Measurements from ENCODE around the gene NEUROG2.
"Not testable (repeated sequence)": the region's sequence is repeated elsewhere in the genome, so short reads cannot be mapped to it uniquely, and the experiment has no call there.

The NEUROG2 gene

DNA sequence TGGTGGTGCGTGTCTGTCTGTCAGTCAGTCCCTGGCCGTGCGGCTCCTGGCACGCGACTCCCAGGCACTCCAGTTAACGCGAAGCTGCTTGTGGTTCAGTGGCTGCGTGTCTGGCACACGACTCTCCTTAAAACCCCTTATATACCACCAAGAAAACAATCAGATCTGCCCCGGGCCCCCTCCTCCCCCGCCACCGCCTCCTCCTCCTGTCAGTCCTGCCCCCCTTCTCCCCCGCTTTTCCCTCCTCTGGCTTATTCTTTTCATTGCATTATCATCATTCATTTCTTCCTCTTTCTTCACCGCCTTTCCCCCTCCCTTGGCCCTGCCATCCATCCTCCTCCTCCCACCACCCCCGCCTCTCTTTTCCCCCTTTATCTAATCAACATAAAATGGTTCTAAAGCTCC lies at the start of gene NEUROG2:
Gene NEUROG2, minus strand, starts transcription at position 115 of the 405 bp plus-strand sequence. CDS start 705 bp downstream, outside the sequence.
- no peak for FAIRE-seq

DNA sequence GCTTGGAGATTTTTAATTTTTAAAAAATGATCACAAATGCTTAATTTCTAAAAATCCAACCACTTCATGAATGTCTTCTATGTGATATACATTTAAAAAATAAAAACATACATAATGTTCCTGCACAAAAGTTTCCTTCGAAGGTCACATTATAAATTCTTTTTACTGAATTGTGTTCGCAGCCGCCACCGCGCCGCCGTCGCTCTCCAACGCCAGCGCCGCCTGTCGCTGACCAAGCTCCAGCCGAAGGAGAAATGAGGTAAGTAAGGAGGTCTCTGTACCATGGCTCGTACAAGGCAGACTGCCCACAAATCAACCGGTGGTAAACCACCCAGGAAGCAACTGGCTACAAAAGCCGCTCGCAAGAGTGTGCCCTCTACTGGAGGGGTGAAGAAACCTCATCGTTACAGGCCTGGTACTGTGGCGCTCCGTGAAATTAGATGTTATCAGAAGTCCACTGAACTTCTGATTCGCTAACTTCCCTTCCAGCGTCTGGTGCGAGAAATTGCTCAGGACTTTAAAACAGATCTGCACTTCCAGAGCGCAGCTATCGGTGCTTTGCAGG lies 48.8 kb upstream of the NEUROG2 start:
- FAIRE-seq: no peak

DNA sequence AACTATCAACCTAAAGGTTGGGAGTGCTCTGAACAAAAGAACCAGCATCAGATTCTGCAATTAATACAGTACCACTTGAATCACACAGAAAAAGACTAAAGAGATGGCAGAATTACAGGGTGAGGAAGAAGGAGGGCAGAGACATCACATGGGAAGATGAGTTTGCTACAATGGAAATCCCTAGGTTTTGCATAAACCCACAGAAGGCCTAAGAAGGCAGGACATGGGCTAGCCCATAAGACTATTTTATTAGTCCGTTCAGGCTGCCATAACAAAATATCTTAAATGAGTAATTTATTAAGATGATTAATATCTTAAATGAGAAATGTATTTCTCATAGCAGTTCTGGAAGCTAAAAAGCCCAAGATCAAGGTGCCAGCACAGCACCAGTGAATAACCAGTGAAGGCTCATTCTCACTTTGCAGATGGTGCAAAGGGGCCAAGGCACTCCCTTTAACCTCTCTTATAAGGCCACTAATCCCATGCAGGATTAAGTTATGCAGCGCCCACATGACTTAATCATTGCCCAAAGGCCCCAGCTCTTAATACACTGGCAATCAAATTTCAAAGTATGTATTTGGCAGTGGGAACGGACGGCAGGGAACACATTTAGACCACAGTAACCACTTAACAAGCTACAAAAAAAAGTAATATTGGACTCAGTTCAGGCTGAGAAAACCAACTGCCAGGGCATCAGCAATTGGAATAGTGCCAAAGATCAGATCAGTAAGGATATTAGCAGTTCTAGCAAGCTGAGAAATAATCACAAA lies 47.6 kb upstream of the NEUROG2 start:
- FAIRE-seq: no peak

DNA sequence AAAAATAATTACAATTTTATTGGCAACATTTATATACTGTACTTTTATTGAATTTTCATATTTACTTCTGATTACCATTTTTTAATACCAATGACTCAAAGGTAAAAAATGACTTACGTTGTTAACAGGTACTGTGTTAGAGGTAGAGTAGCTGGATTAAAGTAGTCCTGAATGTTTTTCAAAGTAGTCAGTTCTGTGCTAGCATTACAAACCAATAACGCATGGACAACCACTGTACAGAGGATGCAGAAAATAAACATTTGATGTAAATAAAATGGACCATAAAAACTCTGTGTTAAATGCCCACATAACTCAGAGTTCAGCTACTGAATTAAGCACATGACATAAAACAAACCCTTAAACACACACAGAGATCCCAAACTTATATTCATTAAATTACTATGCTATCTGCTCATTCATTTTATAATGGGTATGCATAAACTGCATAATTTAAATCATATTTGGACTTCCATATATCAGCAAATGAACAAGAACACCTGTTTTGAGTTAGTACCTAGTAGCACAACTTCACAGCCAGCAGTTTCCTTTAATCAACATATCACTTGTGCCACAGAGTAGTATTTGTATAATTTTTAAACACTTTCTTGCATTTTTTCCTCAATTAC lies 46.4 kb upstream of the NEUROG2 start:
- no peak for FAIRE-seq

DNA sequence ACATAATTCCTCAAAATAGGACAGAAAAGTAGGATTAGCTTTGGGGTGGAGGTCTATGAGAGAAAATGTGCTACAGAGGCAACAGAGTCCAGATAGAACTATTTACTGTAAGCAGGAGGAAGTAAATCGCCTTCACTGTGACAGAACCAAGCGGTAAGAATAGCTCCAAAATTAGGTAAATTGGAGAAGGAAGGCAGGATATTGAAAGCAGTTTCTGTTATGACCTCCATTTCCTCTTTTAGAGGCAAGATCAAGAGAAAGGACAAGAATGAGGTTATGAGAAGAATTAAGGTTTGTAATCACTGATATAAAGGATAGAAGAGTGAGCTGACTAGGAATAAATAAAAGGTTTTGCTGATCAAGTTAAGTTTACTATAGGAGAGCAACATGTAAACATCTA lies 44.1 kb upstream of the NEUROG2 start:
- FAIRE-seq: no peak

DNA sequence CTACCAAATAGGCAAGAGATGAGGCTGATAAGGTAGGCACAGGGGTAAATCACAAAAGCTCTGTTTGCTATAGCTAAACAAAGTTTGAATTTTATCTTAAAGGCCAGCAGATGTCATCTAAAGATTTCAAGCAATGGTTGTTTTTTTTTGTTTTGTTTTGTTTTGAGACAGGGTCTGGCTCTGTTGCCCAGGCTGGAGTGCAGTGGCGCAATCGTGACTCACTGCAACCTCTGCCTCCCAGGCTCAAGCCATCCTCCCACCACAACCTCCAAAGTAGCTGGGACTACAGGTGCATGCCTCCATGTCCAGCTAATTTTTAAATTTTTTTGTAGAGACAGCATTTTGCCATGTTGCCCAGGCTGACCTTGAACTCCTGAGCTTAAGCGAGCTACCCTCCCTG lies 43.1 kb upstream of the NEUROG2 start:
- FAIRE-seq: no peak

DNA sequence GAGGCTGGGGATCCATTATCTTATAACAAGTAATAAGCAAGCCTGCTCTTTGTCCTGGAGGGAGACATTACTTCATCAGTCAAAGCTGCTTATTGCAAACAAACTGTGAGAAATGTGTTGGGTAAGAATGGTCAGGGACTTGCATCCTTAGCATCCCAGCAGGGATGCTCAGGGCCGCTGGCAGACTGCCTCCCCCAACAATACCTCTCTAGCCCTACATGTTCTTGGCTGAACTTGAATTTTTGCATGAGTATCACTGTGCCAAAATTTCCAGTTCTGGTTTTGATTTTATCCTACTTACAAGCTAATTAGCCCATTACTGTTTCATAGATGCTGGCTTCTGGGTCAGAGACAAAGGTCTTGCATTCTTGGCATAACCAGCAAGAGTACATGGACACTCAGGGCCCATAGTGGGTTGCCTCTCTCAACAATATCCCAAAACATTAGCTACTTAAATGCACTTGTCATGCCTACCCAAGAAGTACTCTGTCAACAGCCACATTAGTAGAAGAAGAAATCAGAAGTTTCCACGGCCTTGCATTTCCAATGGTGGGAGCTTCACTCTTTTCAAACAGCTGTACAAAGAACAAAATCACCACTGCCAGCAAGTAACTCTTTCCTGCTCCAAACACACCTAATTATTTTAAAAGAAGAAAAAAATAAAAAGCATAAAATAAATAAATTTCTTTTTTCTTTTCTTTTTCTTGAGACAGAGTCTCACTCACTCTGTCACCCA lies 41.9 kb upstream of the NEUROG2 start:
- no peak for FAIRE-seq

DNA sequence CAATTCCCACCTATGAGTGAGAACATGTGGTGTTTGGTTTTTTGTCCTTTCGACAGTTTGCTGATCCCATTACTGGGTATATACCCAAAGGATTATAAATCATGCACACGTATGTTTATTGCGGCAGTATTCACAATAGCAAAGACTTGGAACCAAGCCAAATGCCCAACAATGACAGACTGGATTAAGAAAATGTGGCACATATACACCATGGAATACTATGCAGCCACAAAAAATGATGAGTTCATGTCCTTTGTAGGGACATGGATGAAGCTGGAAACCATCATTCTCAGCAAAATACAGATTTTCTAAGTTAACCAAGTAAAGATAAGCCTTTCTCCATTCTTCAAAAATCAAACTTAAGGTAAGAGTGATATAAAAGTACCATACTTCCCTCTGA lies 38.3 kb upstream of the NEUROG2 start:
- not testable (repeated sequence) for FAIRE-seq

DNA sequence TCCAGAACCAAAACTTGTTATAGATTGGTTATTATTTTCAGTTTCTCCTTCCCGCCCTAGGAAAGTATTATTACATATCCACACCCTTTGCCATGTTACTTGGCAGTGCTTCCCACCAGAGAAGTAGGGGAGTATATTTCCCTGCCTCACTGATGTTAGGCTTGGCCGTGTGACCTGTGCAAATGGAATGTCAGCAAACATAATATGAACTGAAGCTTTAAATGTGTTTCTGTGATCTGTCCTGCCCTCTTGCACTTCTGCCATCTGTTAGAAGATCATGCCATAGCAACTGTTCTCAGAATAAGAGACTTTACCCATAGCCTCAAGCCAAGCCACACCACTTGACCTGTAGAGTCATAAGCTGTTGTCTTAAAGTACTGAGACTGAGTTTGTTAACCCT lies 36.7 kb upstream of the NEUROG2 start:
- FAIRE-seq: no peak

DNA sequence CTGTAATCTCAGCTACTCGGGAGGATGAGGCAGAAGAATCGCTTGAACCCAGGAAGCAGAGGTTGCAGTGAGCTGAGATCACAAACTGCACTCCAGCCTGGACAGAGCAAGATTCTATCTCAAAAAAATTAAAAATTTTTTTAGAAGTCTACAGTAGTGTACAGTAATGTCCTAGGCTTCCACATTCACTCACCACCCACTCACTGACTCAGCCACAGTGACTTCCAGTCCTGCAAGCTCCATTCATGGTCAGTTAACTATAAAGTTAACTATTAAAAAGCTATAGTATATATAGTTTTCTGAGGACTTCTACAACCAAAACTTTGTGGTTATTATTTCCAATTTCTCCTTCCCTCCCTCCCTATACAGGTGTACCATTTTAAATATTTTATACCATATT lies 34.7 kb upstream of the NEUROG2 start:
- FAIRE-seq: no peak

DNA sequence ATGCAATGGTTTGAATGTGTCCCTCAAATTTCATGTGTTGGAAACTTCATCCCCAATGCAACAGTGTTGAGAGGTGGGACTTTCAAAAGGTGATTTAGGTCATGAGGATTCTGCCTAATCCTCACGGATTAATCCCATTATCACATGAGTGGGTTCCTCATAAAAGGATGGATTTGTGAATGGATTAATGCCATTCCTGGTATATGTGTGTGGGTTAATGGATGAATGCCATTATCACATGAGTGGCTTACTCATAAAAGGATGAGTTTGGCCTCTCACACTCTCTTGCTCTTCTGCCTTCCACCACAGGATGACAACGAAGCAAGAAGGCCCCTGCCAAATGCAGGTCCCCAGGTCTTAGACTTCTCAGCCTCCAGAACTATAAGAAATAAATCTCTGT lies 30.5 kb upstream of the NEUROG2 start:
- no peak for FAIRE-seq

DNA sequence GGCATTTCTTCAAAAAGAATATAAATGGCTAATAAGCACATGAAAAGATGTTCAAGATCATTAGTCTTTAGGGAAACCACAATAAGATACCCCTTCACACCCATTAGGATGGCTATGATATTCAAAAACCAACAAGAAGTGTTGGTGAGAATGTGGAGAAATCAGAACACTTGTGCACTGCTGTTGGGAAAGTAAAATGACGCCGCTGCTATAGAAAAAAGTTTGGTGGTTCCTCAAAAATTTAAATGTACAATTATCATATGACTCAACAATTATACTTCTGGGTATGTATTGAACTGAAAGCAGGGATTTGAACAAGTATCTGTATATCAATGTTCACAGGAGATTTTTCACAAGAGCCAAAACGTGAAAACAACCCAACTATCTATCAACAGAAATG lies 29.4 kb upstream of the NEUROG2 start:
- FAIRE-seq: no peak

DNA sequence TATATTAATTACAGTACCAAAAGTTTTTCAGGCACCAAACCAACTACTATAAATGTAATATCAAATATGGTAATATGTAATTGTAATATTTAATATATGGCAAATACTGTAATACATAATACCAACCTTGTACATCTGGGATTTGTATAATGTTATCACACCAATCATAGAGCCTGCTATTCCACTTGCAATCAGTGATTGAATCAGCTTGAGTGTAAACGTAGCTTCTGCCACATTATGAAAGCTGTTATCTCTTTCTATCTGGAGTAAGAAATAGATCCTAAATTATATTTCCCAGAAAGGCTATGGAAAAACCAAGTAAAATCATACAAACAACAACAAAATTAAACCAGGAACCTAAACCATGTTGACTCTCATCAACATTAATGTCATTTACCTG lies 24.7 kb upstream of the NEUROG2 start:
- FAIRE-seq: no peak

DNA sequence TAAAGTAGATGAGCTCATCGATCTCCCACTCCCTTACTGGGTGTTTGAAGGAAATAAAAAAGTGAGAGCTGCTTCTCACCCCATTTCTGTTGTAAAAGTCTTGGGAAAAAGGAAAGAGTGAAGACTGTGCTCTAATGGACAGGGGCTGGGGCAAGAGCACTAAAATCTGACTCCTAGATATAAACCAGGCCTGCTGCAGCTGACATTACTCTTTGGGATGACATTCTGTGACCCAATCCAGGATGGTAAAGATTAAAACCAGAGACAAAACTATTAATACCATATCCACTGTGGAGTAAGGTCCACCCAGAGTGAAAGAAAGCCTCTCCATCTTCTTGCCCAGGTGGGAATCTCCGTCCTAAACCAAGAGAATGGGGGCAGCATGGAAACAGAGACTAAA lies 20.1 kb upstream of the NEUROG2 start:
- no peak for FAIRE-seq

DNA sequence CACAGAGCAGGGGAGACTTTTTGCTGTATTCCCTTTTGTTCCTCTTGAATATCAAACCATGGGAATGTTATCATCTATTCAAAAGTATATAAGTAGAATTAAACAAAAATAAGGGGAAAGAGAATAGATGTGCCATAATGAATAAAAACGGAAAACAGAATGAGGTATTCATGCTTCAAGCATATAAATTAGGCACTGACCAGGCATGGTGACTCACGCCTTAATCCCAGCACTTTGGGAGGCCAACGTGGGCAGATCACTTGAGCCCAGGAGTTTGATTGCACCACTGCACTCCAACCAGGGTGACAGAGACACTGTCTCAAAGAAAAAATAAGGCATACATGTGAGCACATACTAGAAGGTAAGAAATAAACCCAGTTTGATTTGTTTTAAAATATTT lies 16.3 kb upstream of the NEUROG2 start:
- FAIRE-seq: no peak

DNA sequence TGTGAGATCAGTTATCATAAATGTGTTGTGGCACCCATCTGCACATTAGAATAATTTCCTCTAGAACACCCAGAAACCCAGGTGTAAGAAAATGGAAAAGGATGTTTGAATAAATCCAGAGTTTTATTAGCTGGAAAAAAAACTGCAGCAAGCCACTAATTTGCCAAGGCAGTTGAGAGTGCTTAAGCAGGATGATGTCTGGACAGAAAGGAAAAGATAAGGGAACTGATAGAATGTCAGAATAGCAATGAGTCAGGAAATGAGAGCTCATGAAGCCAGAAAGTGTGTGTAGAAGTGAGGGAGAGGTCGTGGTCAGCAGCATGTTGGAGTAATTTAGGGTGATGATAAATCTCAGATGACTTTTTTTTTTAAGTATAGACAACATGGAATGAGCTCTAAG lies 15.2 kb upstream of the NEUROG2 start:
- no peak for FAIRE-seq

DNA sequence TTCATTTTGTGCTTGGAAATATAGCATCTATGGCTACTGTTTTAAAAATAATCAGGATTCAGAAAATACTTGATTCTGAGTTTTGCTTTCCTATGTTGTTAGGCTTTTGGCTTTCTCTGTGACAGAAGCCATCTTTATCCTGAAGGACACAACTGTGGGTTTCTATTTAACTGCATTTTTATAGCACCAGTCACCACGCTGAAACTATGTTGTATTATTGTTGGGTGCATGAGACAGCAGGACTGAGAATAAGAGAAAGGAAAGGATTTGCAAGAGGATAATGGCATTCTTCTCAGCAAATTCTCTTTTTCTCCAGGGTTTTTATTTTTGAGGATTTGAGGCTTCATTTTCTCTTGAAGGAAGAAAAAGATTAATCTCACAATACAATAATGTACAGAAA lies 10.1 kb upstream of the NEUROG2 start:
- no peak for FAIRE-seq

DNA sequence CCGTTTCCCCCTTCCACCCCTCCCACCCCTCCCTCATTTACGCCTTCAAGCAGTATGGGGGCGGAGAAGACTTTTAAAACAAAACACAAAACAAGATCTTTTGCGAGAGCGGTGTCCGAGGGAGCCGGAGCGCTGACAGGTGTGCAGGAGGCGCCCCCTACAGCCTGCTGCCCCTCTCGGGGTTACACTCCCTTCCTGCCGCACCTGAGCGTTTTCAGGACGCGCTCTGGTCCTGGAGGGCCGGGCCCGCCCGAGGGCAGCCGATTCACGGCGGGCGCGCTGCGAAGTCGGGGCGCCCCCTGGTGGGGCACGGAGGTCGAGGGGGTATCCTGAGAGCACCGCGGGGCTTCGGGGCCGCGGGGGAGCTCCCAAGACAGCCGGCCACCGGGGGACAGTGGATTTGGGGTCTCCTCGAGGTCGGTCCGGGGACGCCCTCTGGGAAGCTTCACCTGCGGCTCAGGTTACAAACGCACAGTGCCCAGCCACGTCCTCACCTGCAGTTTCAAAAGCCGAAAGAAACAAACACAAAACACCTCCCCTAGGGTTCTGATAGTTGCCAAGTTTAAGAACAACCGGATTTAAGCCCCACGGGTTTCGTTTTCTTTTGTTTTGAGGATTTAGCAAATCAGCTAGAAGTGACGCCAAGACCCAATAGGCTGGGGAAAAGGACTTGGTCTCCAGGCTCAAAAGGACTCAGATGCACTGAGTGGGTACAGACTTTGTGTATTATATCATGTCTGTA lies 8.0 kb upstream of the NEUROG2 start:
- FAIRE-seq: no peak

DNA sequence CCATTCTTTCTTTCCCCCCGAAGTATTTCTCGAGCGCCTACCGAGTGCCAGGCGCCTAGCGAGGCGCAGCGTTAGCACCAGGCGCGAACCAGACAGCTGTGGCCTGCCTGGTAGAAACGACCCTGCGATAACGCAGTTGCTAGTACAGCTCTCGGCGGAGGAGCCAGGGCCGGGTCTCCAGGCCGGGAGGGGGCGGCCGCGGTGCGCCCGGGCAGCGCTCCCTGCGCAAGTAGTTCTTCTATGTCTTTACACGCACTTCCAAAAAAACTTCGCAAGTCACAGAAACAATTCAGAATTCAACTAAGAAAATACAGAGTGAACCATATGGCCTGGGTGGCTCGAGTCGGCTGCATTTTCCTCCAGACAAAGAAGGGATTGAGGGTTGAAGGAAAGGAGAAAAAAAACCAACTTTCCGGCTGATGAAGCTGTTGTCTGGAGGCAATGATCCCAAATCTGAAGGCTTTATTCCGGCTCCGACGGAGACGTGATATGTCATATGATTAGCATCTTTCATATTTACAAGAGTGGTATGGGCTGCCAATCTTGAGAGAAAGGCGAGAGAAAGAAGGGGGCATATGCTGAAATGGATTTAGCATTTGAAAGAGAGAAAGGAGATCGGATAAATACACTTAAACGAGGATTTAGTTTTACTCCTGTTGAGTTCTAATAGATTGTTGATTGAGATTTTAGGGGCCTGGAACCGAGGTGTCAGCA lies 7.2 kb upstream of the NEUROG2 start:
- no peak for FAIRE-seq

DNA sequence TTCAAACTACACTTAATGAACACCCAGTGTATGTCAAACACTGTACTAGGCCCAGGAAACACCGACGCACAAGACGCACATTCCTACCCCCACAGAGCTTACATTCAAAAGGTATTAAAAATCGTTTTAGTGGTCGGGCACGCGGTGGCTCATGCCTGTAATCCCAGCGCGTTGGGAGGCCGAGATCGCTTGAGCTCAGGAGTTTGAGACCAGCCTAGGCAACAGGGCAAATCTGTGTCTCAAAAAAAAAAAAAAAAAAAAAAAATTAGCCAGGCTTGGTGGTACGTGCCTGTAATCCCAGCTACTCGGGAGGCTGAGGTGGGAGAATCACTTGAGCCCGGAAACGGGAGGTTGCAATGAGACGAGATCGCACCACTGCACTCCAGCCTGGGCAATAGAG lies 6.5 kb upstream of the NEUROG2 start:
- FAIRE-seq: not testable (repeated sequence)

DNA sequence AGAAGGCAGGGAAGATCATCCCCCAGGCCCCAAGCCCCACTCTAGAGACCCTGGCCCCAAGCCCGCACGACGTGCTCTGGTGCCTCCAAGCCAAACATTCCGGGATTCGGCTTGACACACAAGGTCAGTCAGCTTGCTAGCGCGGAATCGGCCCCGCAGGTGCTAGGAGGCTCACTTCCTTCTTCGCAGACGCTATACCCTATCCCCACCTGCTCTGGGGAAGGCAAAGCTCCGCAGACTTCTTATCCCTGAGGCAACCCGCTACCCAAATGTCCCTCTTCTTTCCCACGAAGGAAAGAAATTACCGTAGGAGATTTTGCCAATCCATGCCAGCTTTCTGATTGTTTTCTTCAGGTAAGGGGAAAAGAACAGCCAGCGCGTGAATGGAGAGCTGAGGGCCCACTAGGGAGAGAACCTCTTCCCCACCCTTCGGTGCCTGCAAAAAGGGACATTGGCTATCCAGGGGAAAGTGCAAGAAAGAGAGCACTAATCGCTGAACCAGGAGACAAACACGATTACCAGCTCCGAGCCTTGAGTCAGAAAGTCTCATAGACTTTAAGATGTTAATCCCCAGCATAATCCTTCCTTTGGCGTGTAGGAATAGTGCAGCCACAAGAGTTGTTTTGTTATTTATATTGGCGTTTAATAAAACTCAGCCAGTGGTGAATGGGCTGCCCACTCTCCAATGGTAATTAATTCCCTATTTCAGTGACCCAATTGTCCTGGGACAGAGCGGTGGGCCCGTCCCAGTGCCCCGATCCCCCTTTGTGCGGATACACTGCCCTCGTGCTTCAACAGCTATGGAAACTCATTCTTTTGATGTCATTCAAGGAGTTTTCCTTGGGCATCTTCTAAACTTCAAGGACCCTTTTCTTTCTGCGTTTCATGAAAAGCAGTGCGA lies 5.4 kb upstream of the NEUROG2 start:
- FAIRE-seq: no peak

Data from A204.1 (cell line).